Activated CD4-positive, alpha-beta T cell treated with anti-CD3 and anti-CD28 coated beads, Interleukin-2, amount 50 U/mL, for 48 hours (primary cell): Measurements from ENCODE around the gene GJA3.
A peak's percentile ranks its signal among the peaks of the same experiment; 100 is the strongest.
"Not testable (repeated sequence)": the region's sequence is repeated elsewhere in the genome, so short reads cannot be mapped to it uniquely, and the experiment has no call there.

ENCODE experiments used
- DNase-seq, 2 experiments: peaks; one replicate each; pipeline ENCODE4 v3.0.0-alpha.2; 2020

The GJA3 gene

DNA sequence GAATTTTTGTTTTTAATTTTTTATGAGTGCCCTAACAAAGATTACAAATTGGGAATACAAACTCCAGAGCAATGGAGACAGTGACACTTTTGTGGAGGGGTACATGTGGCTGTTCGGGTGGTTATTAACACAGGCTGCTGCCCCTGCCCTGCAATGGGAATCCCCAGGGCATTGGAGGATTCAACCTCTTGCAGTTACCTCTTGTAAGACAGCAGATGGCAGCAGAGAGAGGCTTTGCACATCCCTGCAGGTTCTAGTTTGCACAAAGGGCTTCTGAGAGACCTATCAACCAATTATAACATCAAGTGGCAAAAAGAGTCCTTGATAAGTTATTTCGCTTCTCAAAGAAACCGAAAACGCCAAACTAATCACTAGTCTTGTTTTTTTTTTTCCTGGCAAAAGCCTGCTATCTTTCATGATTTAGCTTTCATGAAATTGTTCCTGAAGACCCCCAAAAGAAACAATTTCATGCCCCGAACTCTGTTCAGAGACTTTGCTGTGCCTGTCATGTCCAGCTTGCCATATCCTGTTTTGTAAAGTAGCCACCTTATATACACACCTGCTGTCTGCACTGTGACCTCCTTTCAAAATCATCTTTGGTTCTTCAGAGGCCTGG, 21.5 kb upstream of the GJA3 start:
- DNase-seq = peak; percentile 22 to 38

DNA sequence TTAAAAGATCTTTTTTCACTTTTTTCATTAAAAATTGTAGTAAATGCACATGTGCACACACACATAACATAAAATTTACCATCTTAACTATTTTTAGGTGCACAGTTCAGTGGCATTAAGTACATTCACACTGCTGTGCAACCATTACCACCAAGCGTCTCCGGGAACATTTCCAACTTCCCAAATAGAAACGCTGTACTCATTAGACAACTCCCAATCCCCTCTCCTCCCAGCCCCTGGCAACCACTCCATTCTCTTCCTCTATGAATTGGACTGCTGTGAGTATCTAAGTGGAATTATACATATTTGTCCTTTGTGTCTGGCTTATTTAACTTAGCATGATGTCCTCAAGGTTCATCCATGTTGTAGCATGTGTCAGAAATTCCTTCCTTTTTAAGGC, 20.3 kb upstream of the GJA3 start:
- no peak for DNase-seq

- DNase-seq = no peak
Measured at GRCh38 chr13:20178156-20178555, 17.3 kb upstream of the GJA3 start.

GRCh38 chr13:20177049-20177831, 16.4 kb upstream of the GJA3 start:
- DNase-seq = no peak

DNA sequence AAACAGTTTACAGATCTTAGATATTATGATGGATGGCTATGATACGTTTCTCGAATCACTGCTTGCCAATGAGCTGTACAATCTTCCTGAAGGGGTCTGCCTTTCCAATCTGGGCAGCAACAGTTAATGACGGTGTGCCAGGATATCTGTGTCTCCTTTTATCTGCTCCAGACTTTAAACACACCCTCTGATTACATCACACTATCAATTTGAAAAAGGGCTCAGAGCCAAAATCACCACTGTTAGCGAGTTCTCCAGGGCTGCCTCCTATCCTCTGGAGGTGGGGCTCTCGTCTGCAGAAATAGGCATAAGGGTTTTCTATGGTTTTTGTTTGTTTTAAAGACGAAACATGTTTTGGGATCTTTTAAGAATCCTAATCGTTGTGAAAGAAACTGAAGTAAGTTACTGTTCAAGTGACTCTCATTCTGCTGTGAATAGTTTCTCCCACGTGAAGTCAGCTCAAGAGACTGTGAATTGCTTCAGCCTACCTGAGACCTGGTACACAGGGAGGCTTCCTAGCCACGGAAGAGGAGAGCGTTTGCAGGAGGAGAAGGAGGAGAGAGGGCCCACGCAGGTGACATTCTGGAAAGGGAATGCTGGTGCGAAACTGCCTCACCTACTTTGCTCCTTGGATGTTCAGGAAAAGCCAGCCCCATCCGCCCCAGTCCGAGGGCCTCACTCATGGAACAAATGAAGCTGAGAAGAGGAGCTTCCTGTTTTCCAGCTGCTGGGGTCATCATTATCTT, 15.2 kb upstream of the GJA3 start:
- no peak for DNase-seq

DNA sequence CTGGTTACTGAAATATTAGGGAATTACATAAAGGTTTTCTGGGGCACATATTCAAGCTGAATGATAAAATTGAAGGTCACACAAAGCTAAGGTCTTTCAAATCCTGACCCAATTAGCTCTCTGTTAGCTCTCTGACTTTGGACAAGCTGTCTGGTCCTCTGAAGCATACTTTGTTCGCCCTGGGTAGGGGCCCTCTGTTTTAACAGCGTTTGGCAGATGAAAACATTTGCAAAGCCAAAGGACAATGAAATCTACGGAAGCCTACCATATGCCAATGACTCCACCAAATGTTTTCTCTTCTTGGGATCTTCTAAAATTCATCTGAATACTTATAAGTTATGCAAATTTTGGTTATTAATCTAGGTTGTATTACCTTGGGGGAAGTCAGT, 14.5 kb upstream of the GJA3 start:
- no peak for DNase-seq

DNA sequence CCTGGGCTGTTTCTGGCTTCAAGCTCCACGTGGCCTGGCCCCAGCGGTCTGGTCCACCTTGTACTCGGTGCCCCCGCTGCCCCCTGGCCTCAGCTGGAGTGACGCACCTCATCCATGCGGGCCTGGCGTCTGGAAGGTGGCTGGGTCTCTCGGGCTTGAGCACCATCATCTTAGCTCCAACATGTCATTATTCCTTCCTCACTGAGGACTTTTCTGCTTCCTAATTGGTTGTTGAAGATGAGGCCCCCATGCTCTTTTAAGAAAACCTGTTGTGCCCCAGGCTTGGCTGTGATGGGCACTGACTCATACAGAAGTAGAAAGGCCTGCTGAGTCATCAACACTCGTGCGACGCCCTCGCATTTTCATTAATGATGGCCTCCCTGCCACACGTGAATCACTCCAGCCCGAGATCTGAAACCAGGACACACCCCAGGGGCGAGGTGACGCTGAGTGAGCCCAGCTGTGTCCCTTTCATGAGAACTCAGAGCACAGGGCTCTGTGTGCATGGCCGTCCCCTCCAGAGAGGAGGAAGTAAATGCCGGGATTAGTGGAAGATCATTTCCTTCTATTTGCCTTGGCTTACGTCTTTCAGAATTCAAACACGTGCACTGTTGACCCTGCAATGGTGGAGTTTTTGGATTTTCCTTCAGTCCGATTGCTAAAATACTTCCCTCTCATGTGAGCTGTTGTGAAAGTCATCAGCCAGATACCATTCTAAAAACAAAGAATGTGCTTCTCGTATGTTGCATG, 14.0 kb upstream of the GJA3 start:
- DNase-seq = peak; percentile 74 to 78

- peak; percentile 37 to 55 for DNase-seq
Measured at GRCh38 chr13:20173116-20173746, 12.4 kb upstream of the GJA3 start.

DNA sequence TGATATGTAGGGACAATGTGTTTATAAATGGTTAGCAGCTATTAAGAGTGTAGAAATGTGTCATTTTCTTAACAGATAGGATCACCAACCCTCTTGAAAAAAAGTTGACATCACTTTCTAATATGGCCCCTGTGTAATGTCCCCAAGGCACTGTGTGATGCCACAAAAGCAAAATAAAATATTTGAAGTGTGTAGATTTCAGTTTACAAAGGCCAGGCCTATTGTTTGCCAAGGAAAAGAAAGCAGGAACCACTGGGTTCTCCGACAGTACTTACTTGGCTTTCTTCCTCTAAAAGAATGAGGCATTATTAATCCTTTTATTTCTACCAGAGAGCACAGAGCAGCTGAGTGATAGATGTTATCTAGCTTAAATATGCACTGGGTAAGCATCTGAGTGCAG, 10.5 kb upstream of the GJA3 start:
- DNase-seq = no peak

- DNase-seq = no peak
Measured at GRCh38 chr13:20170921-20171320, 10.1 kb upstream of the GJA3 start.

GRCh38 chr13:20168396-20168795, 7.5 kb upstream of the GJA3 start:
- no peak for DNase-seq

GRCh38 chr13:20165417-20166257, 4.8 kb upstream of the GJA3 start:
- DNase-seq = no peak

DNA sequence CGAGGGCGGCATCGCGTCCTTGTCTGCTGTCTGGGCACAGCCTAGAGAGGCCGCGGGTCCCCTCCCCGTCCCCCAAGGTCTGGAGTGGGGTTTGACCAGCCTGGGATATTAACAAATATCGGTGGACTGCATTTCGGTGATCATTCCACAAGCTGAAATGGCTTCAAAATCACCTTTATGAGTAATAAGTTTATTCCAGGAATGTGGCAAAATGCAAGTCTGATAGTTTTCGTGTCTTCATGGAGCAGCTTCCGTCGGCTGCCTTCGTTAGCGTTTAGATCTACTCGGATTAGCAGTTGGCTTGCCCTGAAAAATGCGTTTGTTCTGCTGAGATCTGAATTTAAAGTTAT, 1.1 kb upstream of the GJA3 start:
- DNase-seq = no peak

DNA sequence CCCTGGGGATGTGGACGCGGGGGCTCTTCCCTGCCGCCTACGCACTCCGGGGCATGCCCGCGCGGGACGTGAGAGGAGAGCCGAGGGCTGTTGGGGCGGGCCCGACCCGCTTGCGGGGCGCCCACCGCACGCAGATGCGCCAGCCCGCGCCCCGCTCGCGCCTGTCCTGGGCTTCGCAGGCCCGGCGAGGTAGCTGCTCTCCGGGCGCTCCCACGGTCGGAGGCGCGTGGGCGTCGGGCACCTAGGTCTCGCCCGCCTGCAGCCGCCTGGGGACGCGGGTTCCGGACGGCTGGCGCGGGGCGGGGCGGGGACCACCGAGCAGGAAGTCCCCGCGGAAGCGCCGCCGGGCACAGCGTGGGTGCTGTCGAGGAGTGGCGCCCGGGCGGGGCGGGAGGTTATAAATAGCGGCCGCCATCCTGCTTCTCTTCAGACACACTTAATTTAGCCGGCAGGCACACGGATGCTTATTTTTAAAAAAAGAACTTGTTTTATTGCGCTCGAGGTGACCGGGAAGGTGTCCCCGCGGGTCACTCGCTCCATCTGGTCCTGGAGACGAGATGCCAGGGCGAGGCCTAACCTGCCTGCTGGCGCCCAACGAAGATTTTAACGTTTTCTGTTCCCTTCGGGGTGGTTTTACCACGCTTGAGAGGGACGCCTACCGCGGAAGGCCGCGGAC, 561 bp upstream of the GJA3 start:
- peak; percentile 41 to 57 for DNase-seq

DNA sequence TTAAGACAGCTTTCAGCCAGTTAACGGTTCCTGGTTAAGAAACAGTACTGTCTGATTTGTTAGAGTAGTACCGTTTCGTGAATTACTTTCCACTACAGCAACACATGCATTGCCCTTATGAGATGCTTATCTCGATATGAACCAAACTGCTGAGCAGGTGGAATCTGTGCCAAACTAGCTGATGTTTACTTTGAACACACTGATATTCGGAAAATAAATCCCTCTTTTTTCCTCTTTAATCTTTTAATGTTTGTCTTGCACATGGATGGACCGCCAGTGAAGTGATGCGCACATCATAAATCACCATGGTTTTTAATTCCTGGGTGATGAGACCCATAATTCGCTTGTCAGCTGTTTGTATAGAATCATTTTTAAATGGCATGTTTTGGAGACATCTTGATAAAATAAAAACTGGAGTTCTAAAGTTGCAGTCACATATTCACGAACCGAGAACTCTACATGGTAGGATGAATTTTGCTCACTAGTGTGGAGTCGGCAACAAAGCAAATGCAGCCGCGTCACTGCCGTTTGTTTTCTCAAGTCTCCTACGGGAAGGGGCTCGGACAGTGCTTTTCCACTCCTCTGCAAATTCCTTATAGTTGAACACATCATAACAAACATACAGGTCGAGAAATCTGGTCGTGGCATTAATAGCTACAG, 1.1 kb downstream of the GJA3 start:
- no peak for DNase-seq

DNA sequence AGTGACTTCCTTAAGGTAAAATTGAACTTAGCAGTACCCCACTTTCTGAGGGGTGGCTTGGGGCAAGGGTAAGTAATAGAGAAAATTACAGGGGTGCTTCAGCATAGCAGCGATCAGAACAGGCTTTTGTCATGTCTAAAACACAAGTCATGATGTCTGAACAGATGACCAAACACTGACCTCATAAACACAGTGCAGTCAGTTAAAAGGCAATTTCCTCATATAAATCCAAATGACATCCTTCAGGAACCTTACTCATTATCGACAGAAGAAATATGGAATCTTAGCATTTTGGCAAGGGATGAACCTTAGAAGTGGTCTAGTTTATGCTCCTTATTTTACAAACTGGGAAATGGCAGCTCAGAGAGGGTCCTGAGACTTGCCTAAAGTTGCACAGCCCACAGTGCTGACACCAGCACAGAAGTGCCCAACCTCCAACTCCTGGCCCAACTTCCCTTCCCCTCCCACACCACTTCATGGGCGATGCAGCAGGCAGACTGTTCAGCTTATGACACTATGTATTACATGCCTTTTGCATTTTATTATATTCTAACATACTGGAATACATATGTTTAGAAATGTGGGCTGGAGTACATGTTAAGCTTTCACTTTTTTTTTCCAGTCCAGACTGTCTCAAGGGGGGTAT, 3.6 kb downstream of the GJA3 start:
- no peak for DNase-seq

DNA sequence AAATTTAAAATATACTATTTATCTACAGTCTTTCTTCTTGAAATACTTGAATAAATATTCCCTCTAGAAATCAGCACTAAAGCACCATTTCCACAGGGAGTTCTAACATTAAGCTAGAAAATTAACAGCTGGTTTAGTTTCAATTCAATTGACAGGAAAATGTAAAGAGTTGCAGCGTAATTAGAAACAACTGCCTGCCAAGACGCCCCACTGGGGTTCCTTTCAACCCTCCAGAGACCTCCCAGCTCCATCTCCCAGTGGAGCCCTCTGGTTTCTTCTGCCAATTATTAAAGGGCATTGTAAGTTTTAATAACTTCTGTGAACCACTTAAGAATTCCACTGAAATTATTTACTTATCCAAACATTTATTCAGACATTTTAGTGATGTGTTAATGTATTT, 4.2 kb downstream of the GJA3 start:
- DNase-seq = no peak

DNA sequence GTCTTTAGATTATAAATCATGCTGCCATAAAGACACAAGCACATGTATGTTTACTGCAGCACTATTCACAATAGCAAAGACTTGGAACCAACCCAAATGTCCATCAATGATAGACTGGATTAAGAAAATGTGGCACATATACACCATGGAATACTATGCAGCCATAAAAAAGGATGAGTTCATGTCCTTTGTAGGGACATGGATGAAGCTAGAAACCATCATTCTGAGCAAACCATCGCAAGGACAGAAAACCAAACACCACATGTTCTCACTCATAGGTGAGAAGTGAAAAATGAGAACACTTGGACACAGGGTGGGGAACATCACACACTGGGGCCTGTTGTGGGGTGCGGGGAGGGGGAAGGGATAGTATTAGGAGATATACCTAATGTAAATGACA, 7.6 kb downstream of the GJA3 start:
- not testable (repeated sequence) for DNase-seq

DNA sequence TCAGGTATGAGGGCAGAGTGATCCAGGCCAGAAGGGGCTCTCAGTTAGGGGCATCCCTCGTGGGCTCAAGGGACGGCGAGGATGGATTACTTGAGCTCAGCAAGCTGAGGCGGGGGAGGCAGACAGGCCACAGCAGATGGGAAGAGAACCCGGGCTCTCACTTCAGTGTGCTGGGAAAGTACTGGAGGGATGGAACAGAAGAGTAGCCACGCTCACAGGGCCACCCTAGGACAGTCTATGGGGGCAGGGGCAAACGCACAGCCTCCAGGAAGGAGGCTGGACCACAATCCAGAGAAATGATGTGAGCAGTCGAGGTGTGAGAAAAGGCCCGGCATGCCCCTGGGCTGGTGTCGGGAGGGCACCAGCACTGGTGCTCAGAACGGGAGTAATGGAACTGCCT, 9.2 kb downstream of the GJA3 start:
- DNase-seq = no peak

- no peak for DNase-seq
Measured at GRCh38 chr13:20151016-20151415, 9.8 kb downstream of the GJA3 start.
